Activated CD8-positive, alpha-beta memory T cell treated with anti-CD3 and anti-CD28 coated beads for 36 hours (primary cell): ENCODE measurements around the gene RUVBL1. TPM values are rescaled to one million over a fixed set of nuclear protein-coding genes. Genes with fewer than 3 reads are reported as not detected.

Experiments
- CTCF ChIA-PET: fragments of 350-600 bp; sonication (Branson Sonifier 250); formaldehyde crosslinking; loops from one replicate; lab custom pipeline; 2021; ENCODE audit warnings: antibody characterized with exemption; lab: Charles Lee
- POLR2A ChIA-PET: fragments of 350-600 bp; sonication (Branson Sonifier 250); formaldehyde crosslinking; loops from one replicate; lab custom pipeline; 2021; ENCODE audit warnings: antibody characterized with exemption; lab: Charles Lee
- total RNA-seq, 2 experiments: library from RNA; stranded (reverse); gene quantifications; one replicate each; pipeline ENCODE4 v1.2.3, GENCODE V29; 2021

RUVBL1 gene
- total RNA-seq, 2 experiments from 2014 or later, result 119 to 124 TPM

GRCh38 chr3:128095222-128095703, 28.3 kb downstream of the RUVBL1 start:
- ChIA-PET CTCF (interaction anchor here (0.7 to 2.5 kb wide), 15 partner anchors 9 to 513 kb away, joined by 3 to 28 read pairs (median 7); partner anchors contain the start of gene RUVBL1), POLR2A (no interaction called here)

GRCh38 chr3:128094295-128095151, 29.1 kb downstream of the RUVBL1 start:
- CTCF ChIA-PET, result interaction anchor here (0.7 to 2.5 kb wide), 15 partner anchors 8 to 514 kb away, joined by 3 to 28 read pairs (median 7); partner anchors contain the start of gene RUVBL1

GRCh38 chr3:128091586-128091985, 32.0 kb downstream of the RUVBL1 start:
- ChIA-PET CTCF (no interaction called here), POLR2A (no interaction called here)

More at GRCh38 chr3:128094295-128095151, 29.1 kb downstream of the RUVBL1 start:
- POLR2A ChIA-PET, result no interaction called here

- ChIA-PET POLR2A (no interaction called here), CTCF (interaction anchor here (0.5 to 0.6 kb wide), 2 partner anchors 19 to 50 kb away, joined by 3 to 5 read pairs; no protein-coding TSS in a partner anchor)
Measured at GRCh38 chr3:128089135-128089534, 34.5 kb downstream of the RUVBL1 start.

- POLR2A ChIA-PET, result no interaction called here
- CTCF ChIA-PET, result interaction anchor here (0.6 kb wide), 1 partner anchor 388 kb away, joined by 3 read pairs; no protein-coding TSS in a partner anchor
Measured at GRCh38 chr3:128084675-128085021, 39.0 kb downstream of the RUVBL1 start.

- CTCF ChIA-PET, result no interaction called here
- POLR2A ChIA-PET, result no interaction called here
Measured at GRCh38 chr3:128083980-128084674, 39.5 kb downstream of the RUVBL1 start.

GRCh38 chr3:128083396-128083795, 40.2 kb downstream of the RUVBL1 start:
- POLR2A ChIA-PET, result no interaction called here
- CTCF ChIA-PET, result no interaction called here

- ChIA-PET POLR2A (no interaction called here), CTCF (no interaction called here)
Measured at GRCh38 chr3:128082546-128082945, 41.1 kb downstream of the RUVBL1 start.

- POLR2A ChIA-PET, result no interaction called here
- CTCF ChIA-PET, result no interaction called here
Measured at GRCh38 chr3:128081846-128082245, 41.8 kb downstream of the RUVBL1 start.

GRCh38 chr3:128081226-128081625, 42.4 kb downstream of the RUVBL1 start:
- CTCF ChIA-PET, result no interaction called here
- POLR2A ChIA-PET, result no interaction called here

GRCh38 chr3:128080323-128081080, 43.1 kb downstream of the RUVBL1 start:
- ChIA-PET CTCF (interaction anchor here (0.7 kb wide), 1 partner anchor 15 kb away, joined by 3 read pairs; no protein-coding TSS in a partner anchor), POLR2A (no interaction called here)

GRCh38 chr3:128079823-128080222, 43.8 kb downstream of the RUVBL1 start:
- POLR2A ChIA-PET, result no interaction called here

GRCh38 chr3:128078875-128079274, 44.7 kb downstream of the RUVBL1 start:
- ChIA-PET CTCF (interaction anchor here (0.6 to 1.5 kb wide), 2 partner anchors 16 to 30 kb away, joined by 4 read pairs; no protein-coding TSS in a partner anchor), POLR2A (no interaction called here)

More at GRCh38 chr3:128079823-128080222, 43.8 kb downstream of the RUVBL1 start:
- CTCF ChIA-PET, result interaction anchor here (0.7 kb wide), 1 partner anchor 15 kb away, joined by 3 read pairs; no protein-coding TSS in a partner anchor

GRCh38 chr3:128078322-128078721, 45.3 kb downstream of the RUVBL1 start:
- ChIA-PET CTCF (interaction anchor here (0.6 to 1.5 kb wide), 2 partner anchors 17 to 29 kb away, joined by 4 read pairs; no protein-coding TSS in a partner anchor), POLR2A (no interaction called here)

GRCh38 chr3:128077665-128078064, 45.9 kb downstream of the RUVBL1 start:
- ChIA-PET CTCF (no interaction called here), POLR2A (no interaction called here)

- ChIA-PET CTCF (interaction anchor here (0.5 kb wide), 1 partner anchor 16 kb away, joined by 4 read pairs; no protein-coding TSS in a partner anchor), POLR2A (no interaction called here)
Measured at GRCh38 chr3:128077202-128077624, 46.4 kb downstream of the RUVBL1 start.

GRCh38 chr3:128076483-128077201, 47.0 kb downstream of the RUVBL1 start:
- CTCF ChIA-PET, result interaction anchor here (0.5 to 1.3 kb wide), 4 partner anchors 17 to 56 kb away, joined by 3 to 4 read pairs (median 3); partner anchors contain the start of gene RUVBL1
- POLR2A ChIA-PET, result no interaction called here
